Neural progenitor cell (in vitro differentiated cells): ENCODE data around the gene NKPD1.
A peak's percentile ranks its signal among the peaks of the same experiment; 100 is the strongest.

ENCODE experiments used
- CTCF ChIP-seq: fragments of 200-600 bp; sonication (generic); IDR thresholded peaks from 2 replicates; pipeline ENCODE4 v1.5.1; 2017; ENCODE audit warnings: antibody characterized with exemption, mild to moderate bottlenecking
- EZH2 ChIP-seq: fragments of 200-600 bp; sonication (generic); IDR thresholded peaks from 2 replicates; pipeline ENCODE4 v1.6.1; 2017; ENCODE audit warnings: antibody characterized with exemption, mild to moderate bottlenecking, moderate library complexity
- EZH2phosphoT487 ChIP-seq: fragments of 200-600 bp; sonication (generic); IDR thresholded peaks from 2 replicates; pipeline ENCODE4 v1.6.1; 2017; ENCODE audit warnings: antibody characterized with exemption

DNA sequence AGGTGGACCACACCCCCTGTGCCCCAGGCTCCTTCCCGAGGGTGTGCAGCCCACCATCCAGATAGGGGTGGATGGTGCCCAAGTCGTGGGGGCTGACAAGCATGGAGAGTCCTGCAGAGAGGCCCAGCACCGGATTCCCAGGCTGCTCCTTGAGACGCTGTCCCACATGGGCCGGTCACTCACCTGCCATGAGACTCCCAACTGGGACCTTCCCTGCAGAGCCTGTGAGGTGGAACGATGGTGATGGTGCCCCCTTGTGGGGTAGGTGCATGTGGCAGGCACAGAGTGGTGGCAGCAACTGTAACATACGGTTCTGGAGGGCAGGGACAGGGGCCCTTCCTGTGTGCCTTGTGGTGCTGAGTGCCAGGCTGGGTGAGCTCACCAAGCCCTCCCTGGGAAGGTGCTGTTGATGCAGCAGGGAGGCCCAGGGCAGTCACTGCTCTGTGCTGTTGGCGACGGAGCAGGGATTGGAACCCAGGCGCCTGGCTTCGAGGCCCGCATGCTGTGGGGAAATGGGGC lies 34.7 kb downstream of the NKPD1 start:
- TF ChIP-seq CTCF (peak; percentile 80), EZH2 (no peak), EZH2phosphoT487 (no peak)
